ENCODE data around the gene CNOT3. TPM values are rescaled to one million over a fixed set of nuclear protein-coding genes. Genes with fewer than 3 reads are reported as not detected.

The CNOT3 gene
- total and polyA plus RNA-seq, 2 experiments from 2014 or later = 39.7 to 47.0 TPM

- Histone ChIP-seq H2AFZ (no peak overlapping the region), H3K27me3 (ENCODE audit: insufficient read depth) (no peaks in the 10 kb centered on the region), H3K36me3 (ENCODE audit: insufficient read depth) (peaks cover 40% of the 10 kb centered on the region), H3K4me3 (no peak overlapping the region), H3K4me2 (no peak overlapping the region; the same call in 1 of the 2 replicates), H3K79me2 (replicated peaks; ENCODE audit: insufficient read depth) (peaks cover 40% of the 10 kb centered on the region), H4K20me1 (replicated peaks; ENCODE audit: insufficient read depth) (peaks cover 38% of the 10 kb centered on the region), H3K9me2 (ENCODE audit: insufficient read depth) (no peaks in the 10 kb centered on the region), H3F3A (replicated peaks; ENCODE audit: low read depth) (peaks cover 39% of the 10 kb centered on the region), H3K4me1 (ENCODE audit: insufficient read depth) (peaks cover 28% of the 10 kb centered on the region), H3K27ac (ENCODE audit: low read depth) (no peak overlapping the region)
- no peak for ATAC-seq
- Mint-ChIP-seq H3K4me3 (peak overlapping the region; percentile 70), H3K9me3 (peaks cover 4% of the 10 kb centered on the region), H3K36me3 (ENCODE audit: low read depth) (peaks cover 54% of the 10 kb centered on the region), H3K4me1 (peaks cover 25% of the 10 kb centered on the region), H3K27me3 (ENCODE audit: insufficient read depth, low read depth, poor library complexity) (peaks cover 33% of the 10 kb centered on the region), H3K27ac (peak overlapping the region; percentile 95)
- TF ChIP-seq CTCF (conservative IDR thresholded peaks at IDR 0.05; ENCODE audit: low read depth in 2 of 2) (no peak), EZH2phosphoT487 (IDR thresholded peaks at IDR 0.05; ENCODE audit: unreplicated experiment) (no peak), ZNF114 (CRISPR knock-in tag; IDR thresholded peaks at IDR 0.05) (no peak), STAT1 (IDR thresholded peaks at IDR 0.05; ENCODE audit: unreplicated experiment) (no peak), ZNF331 (CRISPR knock-in tag; IDR thresholded peaks at IDR 0.05; ENCODE audit: low read depth) (no peak), EZH2 (IDR thresholded peaks at IDR 0.05; ENCODE audit: low read depth, unreplicated experiment) (no peak), JUNB (IDR thresholded peaks at IDR 0.05; ENCODE audit: unreplicated experiment) (no peak), ZNF462 (CRISPR knock-in tag; IDR thresholded peaks at IDR 0.05) (no peak), NANOG (IDR thresholded peaks at IDR 0.05; ENCODE audit: borderline replicate concordance) (no peak), ETS1 (IDR thresholded peaks at IDR 0.05) (no peak), POLR2AphosphoS5 (IDR thresholded peaks at IDR 0.05; ENCODE audit: low read depth) (no peak), REST (IDR thresholded peaks at IDR 0.05; ENCODE audit: unreplicated experiment) (no peak)
- no peak for DNase-seq (ENCODE audit: low spot score)
Observed at GRCh38 chr19:54199401-54199800, 61.8 kb downstream of the CNOT3 start.
